Measurements from ENCODE around the gene LOXL3. TPM values are rescaled to one million over a fixed set of nuclear protein-coding genes. Genes with fewer than 3 reads are reported as not detected.

Gene LOXL3
- total RNA-seq, 4 donors from 2014 or later: 1.6 to 4.1 (median 3.0) TPM

- Histone ChIP-seq H3K27me3 (no peaks in the 10 kb centered on the region), H3K36me3 (peaks cover 0 to 4% (median 0%) of the 10 kb centered on the region in 4 donors), H3K4me1 (peaks cover 10 to 21% (median 14%) of the 10 kb centered on the region in 4 donors), H3K27ac (no peak overlapping the region), H3K4me3 (no peak overlapping the region), H3K9me3 (no peaks in the 10 kb centered on the region)
- intact Hi-C loops (cut with DNase I; ENCODE audit: low total_unique reads) (no loop called here), in situ Hi-C loops (cut with MboI; ENCODE audit: low pct_ligation_motif_present in 1 of 4, low pct_unique_long_range_greater_than_20kb in 1 of 4, low sequenced_read_pairs in 3 of 4) (no loop called here)
- TF ChIP-seq POLR2A (IDR thresholded peaks at IDR 0.05) (no peak), POLR2AphosphoS5 (IDR thresholded peaks at IDR 0.05) (no peak), EP300 (IDR thresholded peaks at IDR 0.05; ENCODE audit: low read depth) (no peak), CTCF (IDR thresholded peaks at IDR 0.05) (no peak)
- 85 to 86% methylated on average over 2 to 4 of the region's 4 CpGs for WGBS, 2 donors (ENCODE audit: low coverage in 1 of 2)
- no peak for DNase-seq
Measured at GRCh38 chr2:74533464-74533863, 20.3 kb downstream of the LOXL3 start.

- Histone ChIP-seq H3K27me3 (no peaks in the 10 kb centered on the region), H3K36me3 (peaks cover 0 to 12% (median 2%) of the 10 kb centered on the region in 4 donors), H3K9me3 (no peaks in the 10 kb centered on the region), H3K4me1 (peaks cover 14 to 28% (median 19%) of the 10 kb centered on the region in 4 donors), H3K4me3 (no peak overlapping the region), H3K27ac (no peak overlapping the region)
- in situ Hi-C loops (cut with MboI; ENCODE audit: low pct_ligation_motif_present in 1 of 4, low pct_unique_long_range_greater_than_20kb in 1 of 4, low sequenced_read_pairs in 3 of 4): no loop called here
- DNase-seq: no peak
- TF ChIP-seq EP300 (IDR thresholded peaks at IDR 0.05; ENCODE audit: low read depth) (no peak), CTCF (IDR thresholded peaks at IDR 0.05) (peak in 4 of 5 experiments; percentile 13 to 35 (median 20)), POLR2A (IDR thresholded peaks at IDR 0.05) (no peak), POLR2AphosphoS5 (IDR thresholded peaks at IDR 0.05) (no peak)
- intact Hi-C loops (cut with DNase I; ENCODE audit: low total_unique reads): no loop called here
Measured at GRCh38 chr2:74532222-74532621, 21.5 kb downstream of the LOXL3 start.

GRCh38 chr2:74531666-74532065 lies 22.1 kb downstream of the LOXL3 start:
- 75 to 100% methylated on average over 1 to 7 of the region's 7 CpGs for WGBS, 2 donors (ENCODE audit: low coverage in 1 of 2)
- no peak overlapping the region for H3K27ac ChIP-seq
- H3K4me1 ChIP-seq: peaks cover 14 to 28% (median 19%) of the 10 kb centered on the region in 4 donors
- H3K4me3 ChIP-seq: no peak overlapping the region
- in situ Hi-C loops (cut with MboI; ENCODE audit: low pct_ligation_motif_present in 1 of 4, low pct_unique_long_range_greater_than_20kb in 1 of 4, low sequenced_read_pairs in 3 of 4) (no loop called here), intact Hi-C loops (cut with DNase I; ENCODE audit: low total_unique reads) (loop anchor here (2.0 kb wide), 1 partner anchor 49 kb away; the partner anchor contains the start of genes CCDC142 and TTC31)
- TF ChIP-seq EP300 (IDR thresholded peaks at IDR 0.05; ENCODE audit: low read depth): no peak
- no peak for TF ChIP-seq POLR2AphosphoS5 (IDR thresholded peaks at IDR 0.05)
- no peak for TF ChIP-seq CTCF (IDR thresholded peaks at IDR 0.05)
- no peak for TF ChIP-seq POLR2A (IDR thresholded peaks at IDR 0.05)
- no peaks in the 10 kb centered on the region for H3K27me3 ChIP-seq
- no peak for DNase-seq
- no peaks in the 10 kb centered on the region for H3K9me3 ChIP-seq
- peaks cover 0 to 18% (median 5%) of the 10 kb centered on the region in 4 donors for H3K36me3 ChIP-seq

GRCh38 chr2:74530239-74531187 lies 23.2 kb downstream of the LOXL3 start:
- Histone ChIP-seq H3K27me3 (no peaks in the 10 kb centered on the region), H3K9me3 (no peaks in the 10 kb centered on the region), H3K27ac (peak overlapping the region; percentile 85 to 94 (median 92)), H3K4me1 (peaks cover 14 to 28% (median 19%) of the 10 kb centered on the region in 4 donors), H3K4me3 (peak overlapping the region; percentile 68 to 79 (median 79)), H3K36me3 (peaks cover 0 to 23% (median 8%) of the 10 kb centered on the region in 4 donors)
- DNase-seq: peak; percentile 62
- in situ Hi-C loops (cut with MboI; ENCODE audit: low pct_ligation_motif_present in 1 of 4, low pct_unique_long_range_greater_than_20kb in 1 of 4, low sequenced_read_pairs in 3 of 4): no loop called here
- TF ChIP-seq POLR2A (IDR thresholded peaks at IDR 0.05) (no peak), POLR2AphosphoS5 (IDR thresholded peaks at IDR 0.05) (peak in 1 of 3 donors; percentile 9)
- WGBS, 2 donors (ENCODE audit: low coverage in 1 of 2): 4 to 10% methylated on average over 2 to 43 of the region's 54 CpGs
- intact Hi-C loops (cut with DNase I; ENCODE audit: low total_unique reads): loop anchor here (2.0 kb wide), 1 partner anchor 48 kb away; the partner anchor contains the start of genes CCDC142 and TTC31
